H4 (cell line): ENCODE measurements around the gene TYROBP. TPM values are rescaled to one million over a fixed set of nuclear protein-coding genes. Genes with fewer than 3 reads are reported as not detected.
A peak's percentile ranks its signal among the peaks of the same experiment; 100 is the strongest.
"Not testable (repeated sequence)": the region's sequence is repeated elsewhere in the genome, so short reads cannot be mapped to it uniquely, and the experiment has no call there.

Source experiments
- DNase-seq: peaks from one replicate; pipeline ENCODE4 v3.0.0-alpha.2; 2015; ENCODE audit warnings: low spot score
- total RNA-seq: library from RNA; depleted of rRNA; stranded (reverse); fragments of >200 nt; shearing (Covaris generic); gene quantifications from 2 replicates; pipeline ENCODE4 v1.2.3, GENCODE V29; 2014; rRNA removed

TYROBP gene
- total RNA-seq, result not detected in 2 replicates

- no peak for DNase-seq
These were observed at the start of gene TYROBP for GRCh38 chr19:35908010-35908441. Gene TYROBP, minus strand, starts transcription at chr19:35908295. Its CDS starts 67 bp downstream, at chr19:35908228.

- not testable (repeated sequence) for DNase-seq
These were observed 49.3 kb upstream of the TYROBP start for GRCh38 chr19:35957411-35957810.

GRCh38 chr19:35955881-35956634 is 48.0 kb upstream of the TYROBP start:
- no peak for DNase-seq

GRCh38 chr19:35949131-35949530 is 41.0 kb upstream of the TYROBP start:
- DNase-seq, result no peak

- DNase-seq, result no peak
These were observed 38.1 kb upstream of the TYROBP start for GRCh38 chr19:35946203-35946602.

GRCh38 chr19:35945121-35945790 is 37.2 kb upstream of the TYROBP start:
- DNase-seq, result no peak

GRCh38 chr19:35944556-35944955 is 36.5 kb upstream of the TYROBP start:
- DNase-seq, result no peak

GRCh38 chr19:35943321-35944301 is 35.5 kb upstream of the TYROBP start:
- no peak for DNase-seq

GRCh38 chr19:35942235-35942634 is 34.1 kb upstream of the TYROBP start:
- DNase-seq, result no peak

- no peak for DNase-seq
These were observed 32.7 kb upstream of the TYROBP start for GRCh38 chr19:35940839-35941238.

- DNase-seq, result no peak
These were observed 32.1 kb upstream of the TYROBP start for GRCh38 chr19:35940078-35940775.

GRCh38 chr19:35939307-35940077 is 31.4 kb upstream of the TYROBP start:
- DNase-seq, result no peak

GRCh38 chr19:35938282-35939224 is 30.5 kb upstream of the TYROBP start:
- no peak for DNase-seq

- DNase-seq, result no peak
These were observed 29.5 kb upstream of the TYROBP start for GRCh38 chr19:35937345-35938281.

GRCh38 chr19:35936738-35937268 is 28.7 kb upstream of the TYROBP start:
- no peak for DNase-seq

GRCh38 chr19:35935911-35936737 is 28.0 kb upstream of the TYROBP start, which contains the start of gene LRFN3:
Gene LRFN3, plus strand, starts transcription at chr19:35936374. Its CDS starts 3,052 bp downstream, at chr19:35939426.
- DNase-seq, result peak; percentile 80
